Neural cell (in vitro differentiated cells): ENCODE data around the gene CLEC5A.

Experiments
- EP300 ChIP-seq: fragments of 450-650 bp; conservative IDR thresholded peaks from 2 replicates; pipeline ENCODE4 v1.6.1; 2014; ENCODE audit warnings: antibody characterized with exemption, mild to moderate bottlenecking, moderate library complexity; ENCODE audit not compliant: poor library complexity, severe bottlenecking
- EZH2 ChIP-seq: fragments of 200-600, 300-800 bp; shearing (Covaris generic), sonication (generic); IDR thresholded peaks from 2 replicates; pipeline ENCODE4 v1.6.1; 2014; ENCODE audit warnings: antibody characterized with exemption, low read length, borderline replicate concordance, mild to moderate bottlenecking; ENCODE audit not compliant: insufficient read depth, poor library complexity, severe bottlenecking
- TF ChIP-seq, protein P1 (sequence below): fragments of 450-650 bp; IDR thresholded peaks from 2 replicates; pipeline ENCODE4 v1.5.1; 2014; ENCODE audit warnings: antibody characterized with exemption, mild to moderate bottlenecking, moderate library complexity; ENCODE audit not compliant: poor library complexity, severe bottlenecking

DNA sequence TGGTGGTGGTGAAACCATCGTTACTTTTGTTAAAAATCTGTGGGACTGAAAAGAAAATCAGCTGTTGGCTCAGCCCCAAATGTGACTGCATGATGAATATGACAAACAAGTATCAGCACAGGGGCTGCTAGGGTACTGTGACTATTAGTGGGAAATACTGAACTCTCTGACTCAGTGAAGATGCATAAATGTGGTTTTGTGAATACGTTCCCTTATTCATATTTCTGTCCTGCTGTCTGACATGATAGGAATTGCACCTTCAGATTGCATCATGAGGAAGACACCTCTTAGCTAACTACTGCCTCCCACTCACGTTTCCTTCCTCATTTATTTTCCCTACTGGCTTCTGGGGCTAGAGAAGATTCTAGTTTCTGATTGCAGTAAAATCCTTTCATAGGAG is 1.4 kb downstream of the CLEC5A start:
- TF ChIP-seq, protein P1, sequence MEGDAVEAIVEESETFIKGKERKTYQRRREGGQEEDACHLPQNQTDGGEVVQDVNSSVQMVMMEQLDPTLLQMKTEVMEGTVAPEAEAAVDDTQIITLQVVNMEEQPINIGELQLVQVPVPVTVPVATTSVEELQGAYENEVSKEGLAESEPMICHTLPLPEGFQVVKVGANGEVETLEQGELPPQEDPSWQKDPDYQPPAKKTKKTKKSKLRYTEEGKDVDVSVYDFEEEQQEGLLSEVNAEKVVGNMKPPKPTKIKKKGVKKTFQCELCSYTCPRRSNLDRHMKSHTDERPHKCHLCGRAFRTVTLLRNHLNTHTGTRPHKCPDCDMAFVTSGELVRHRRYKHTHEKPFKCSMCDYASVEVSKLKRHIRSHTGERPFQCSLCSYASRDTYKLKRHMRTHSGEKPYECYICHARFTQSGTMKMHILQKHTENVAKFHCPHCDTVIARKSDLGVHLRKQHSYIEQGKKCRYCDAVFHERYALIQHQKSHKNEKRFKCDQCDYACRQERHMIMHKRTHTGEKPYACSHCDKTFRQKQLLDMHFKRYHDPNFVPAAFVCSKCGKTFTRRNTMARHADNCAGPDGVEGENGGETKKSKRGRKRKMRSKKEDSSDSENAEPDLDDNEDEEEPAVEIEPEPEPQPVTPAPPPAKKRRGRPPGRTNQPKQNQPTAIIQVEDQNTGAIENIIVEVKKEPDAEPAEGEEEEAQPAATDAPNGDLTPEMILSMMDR: no peak
- TF ChIP-seq EZH2 (no peak), EP300 (no peak)
